HEK293 (cell line): ENCODE measurements around the gene C19orf47.

Experiments used
- GLIS1 ChIP-seq: fragments of 450-650 bp; formaldehyde crosslinking; IDR thresholded peaks from 2 replicates; pipeline ENCODE4 v1.5.1; 2016; ENCODE audit warnings: missing biosample characterization, missing genetic modification characterization
- HOXD13 ChIP-seq: sonication (generic); formaldehyde crosslinking; IDR thresholded peaks from 2 replicates; pipeline ENCODE4 v1.8.0; 2022; ENCODE audit warnings: missing genetic modification reagents, borderline replicate concordance
- MZF1 ChIP-seq: fragments of 450-650 bp; formaldehyde crosslinking; IDR thresholded peaks from 2 replicates; pipeline ENCODE4 v1.5.1; 2017; ENCODE audit warnings: missing biosample characterization, missing genetic modification characterization, borderline replicate concordance
- SCRT1 ChIP-seq: fragments of 450-650 bp; formaldehyde crosslinking; IDR thresholded peaks from 2 replicates; pipeline ENCODE4 v1.5.1; 2016; ENCODE audit warnings: missing biosample characterization, missing genetic modification characterization, borderline replicate concordance
- ZBTB49 ChIP-seq: fragments of 450-650 bp; formaldehyde crosslinking; IDR thresholded peaks from 2 replicates; pipeline ENCODE4 v1.5.1; 2016; ENCODE audit warnings: missing biosample characterization, missing genetic modification characterization, low read depth
- ZBTB8A ChIP-seq: fragments of 450-650 bp; formaldehyde crosslinking; IDR thresholded peaks from 2 replicates; pipeline ENCODE4 v1.5.1; 2016; ENCODE audit warnings: missing biosample characterization, missing genetic modification characterization
- ZEB2 ChIP-seq: fragments of 450-650 bp; formaldehyde crosslinking; IDR thresholded peaks from 2 replicates; pipeline ENCODE4 v1.5.1; 2016; ENCODE audit warnings: missing biosample characterization, missing genetic modification characterization
- ZFP3 ChIP-seq: fragments of 450-650 bp; formaldehyde crosslinking; IDR thresholded peaks from 2 replicates; pipeline ENCODE4 v1.5.1; 2016; ENCODE audit warnings: low read depth, missing biosample characterization, missing genetic modification characterization
- ZFP69B ChIP-seq: fragments of 450-650 bp; formaldehyde crosslinking; IDR thresholded peaks from 2 replicates; pipeline ENCODE4 v1.5.1; 2016; ENCODE audit warnings: missing biosample characterization, missing genetic modification characterization
- ZNF155 ChIP-seq: fragments of 450-650 bp; formaldehyde crosslinking; IDR thresholded peaks from 2 replicates; pipeline ENCODE4 v1.5.1; 2016; ENCODE audit warnings: missing biosample characterization, missing genetic modification characterization
- ZNF19 ChIP-seq: fragments of 450-650 bp; formaldehyde crosslinking; IDR thresholded peaks from 2 replicates; pipeline ENCODE4; 2016; ENCODE audit warnings: missing biosample characterization, missing genetic modification characterization, low read depth
- ZNF221 ChIP-seq: fragments of 450-650 bp; formaldehyde crosslinking; IDR thresholded peaks from 2 replicates; pipeline ENCODE4 v1.5.1; 2017; ENCODE audit warnings: missing biosample characterization, missing genetic modification characterization, borderline replicate concordance
- ZNF248 ChIP-seq: fragments of 450-650 bp; formaldehyde crosslinking; IDR thresholded peaks from 2 replicates; pipeline ENCODE4 v1.5.1; 2017; ENCODE audit warnings: missing biosample characterization, missing genetic modification characterization
- ZNF292 ChIP-seq: fragments of 450-650 bp; formaldehyde crosslinking; IDR thresholded peaks from 2 replicates; pipeline ENCODE4 v1.5.1; 2016; ENCODE audit warnings: low read depth, missing biosample characterization, missing genetic modification characterization, borderline replicate concordance
- ZNF37A ChIP-seq: fragments of 450-650 bp; IDR thresholded peaks from 2 replicates; pipeline ENCODE4 v1.5.1; 2018; ENCODE audit warnings: missing biosample characterization, missing genetic modification characterization
- ZNF391 ChIP-seq: fragments of 450-650 bp; formaldehyde crosslinking; IDR thresholded peaks from 2 replicates; pipeline ENCODE4 v1.5.1; 2016; ENCODE audit warnings: low read depth, missing biosample characterization, missing genetic modification characterization, borderline replicate concordance
- ZNF398 ChIP-seq: fragments of 450-650 bp; formaldehyde crosslinking; IDR thresholded peaks from 2 replicates; pipeline ENCODE4 v1.5.1; 2017; ENCODE audit warnings: missing biosample characterization, missing genetic modification characterization
- ZNF404 ChIP-seq: fragments of 450-650 bp; formaldehyde crosslinking; IDR thresholded peaks from 2 replicates; pipeline ENCODE4 v1.5.1; 2017; ENCODE audit warnings: missing biosample characterization, missing genetic modification characterization
- ZNF426 ChIP-seq: fragments of 450-650 bp; formaldehyde crosslinking; IDR thresholded peaks from 2 replicates; pipeline ENCODE4 v1.5.1; 2017; ENCODE audit warnings: missing biosample characterization, missing genetic modification characterization, mild to moderate bottlenecking, inconsistent platforms, moderate library complexity
- ZNF449 ChIP-seq: fragments of 450-650 bp; formaldehyde crosslinking; IDR thresholded peaks from 2 replicates; pipeline ENCODE4 v1.5.1; 2017; ENCODE audit warnings: missing biosample characterization, mild to moderate bottlenecking, missing genetic modification characterization, moderate library complexity
- ZNF473 ChIP-seq: fragments of 450-650 bp; formaldehyde crosslinking; IDR thresholded peaks from 2 replicates; pipeline ENCODE4 v1.5.1; 2017; ENCODE audit warnings: missing biosample characterization, missing genetic modification characterization
- ZNF514 ChIP-seq: fragments of 450-650 bp; formaldehyde crosslinking; IDR thresholded peaks from 2 replicates; pipeline ENCODE4 v1.5.1; 2016; ENCODE audit warnings: missing biosample characterization, missing genetic modification characterization
- ZNF555 ChIP-seq: fragments of 450-650 bp; formaldehyde crosslinking; conservative IDR thresholded peaks from 2 replicates; pipeline ENCODE4 v1.5.1; 2017; ENCODE audit warnings: missing biosample characterization, mild to moderate bottlenecking, missing genetic modification characterization, inconsistent platforms
- ZNF558 ChIP-seq: fragments of 450-650 bp; formaldehyde crosslinking; IDR thresholded peaks from 2 replicates; pipeline ENCODE4 v1.5.1; 2016; ENCODE audit warnings: missing biosample characterization, missing genetic modification characterization
- ZNF639 ChIP-seq: fragments of 450-650 bp; formaldehyde crosslinking; IDR thresholded peaks from 2 replicates; pipeline ENCODE4 v1.5.1; 2016; ENCODE audit warnings: missing biosample characterization, missing genetic modification characterization
- ZNF747 ChIP-seq: fragments of 450-650 bp; formaldehyde crosslinking; IDR thresholded peaks from 2 replicates; pipeline ENCODE4 v1.5.1; 2016; ENCODE audit warnings: missing biosample characterization, missing genetic modification characterization
- TF ChIP-seq, protein P1 (sequence below): fragments of 450-650 bp; formaldehyde crosslinking; IDR thresholded peaks from 2 replicates; pipeline ENCODE4 v1.5.1; 2016; ENCODE audit warnings: missing biosample characterization, missing genetic modification characterization, borderline replicate concordance

The C19orf47 gene

GRCh38 chr19:40285353-40286234 is 62.6 kb downstream of the C19orf47 start (continued):
- TF ChIP-seq, protein P1, sequence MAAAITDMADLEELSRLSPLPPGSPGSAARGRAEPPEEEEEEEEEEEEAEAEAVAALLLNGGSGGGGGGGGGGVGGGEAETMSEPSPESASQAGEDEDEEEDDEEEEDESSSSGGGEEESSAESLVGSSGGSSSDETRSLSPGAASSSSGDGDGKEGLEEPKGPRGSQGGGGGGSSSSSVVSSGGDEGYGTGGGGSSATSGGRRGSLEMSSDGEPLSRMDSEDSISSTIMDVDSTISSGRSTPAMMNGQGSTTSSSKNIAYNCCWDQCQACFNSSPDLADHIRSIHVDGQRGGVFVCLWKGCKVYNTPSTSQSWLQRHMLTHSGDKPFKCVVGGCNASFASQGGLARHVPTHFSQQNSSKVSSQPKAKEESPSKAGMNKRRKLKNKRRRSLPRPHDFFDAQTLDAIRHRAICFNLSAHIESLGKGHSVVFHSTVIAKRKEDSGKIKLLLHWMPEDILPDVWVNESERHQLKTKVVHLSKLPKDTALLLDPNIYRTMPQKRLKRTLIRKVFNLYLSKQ (tag by site-specific recombination) = no peak
- no peak for TF ChIP-seq ZFP3
- TF ChIP-seq ZNF155 (tag by site-specific recombination) = no peak
- TF ChIP-seq ZBTB49 (tag by site-specific recombination) = no peak
- no peak for TF ChIP-seq GLIS1 (tag by site-specific recombination)
- no peak for TF ChIP-seq ZNF514 (tag by site-specific recombination)
- TF ChIP-seq ZNF37A (tag by site-specific recombination) = no peak
- no peak for TF ChIP-seq ZNF449
- no peak for TF ChIP-seq ZNF391 (tag by site-specific recombination)
- no peak for TF ChIP-seq ZNF473
- peak; percentile 98 for TF ChIP-seq ZNF19 (tag by site-specific recombination)
- peak; percentile 78; the same call in 1 of the 2 replicates for TF ChIP-seq ZFP69B
- no peak for TF ChIP-seq ZNF558 (tag by site-specific recombination)
- peak; percentile 16; the same call in 1 of the 2 replicates for TF ChIP-seq ZEB2
- TF ChIP-seq ZNF248 (tag by site-specific recombination) = no peak
- TF ChIP-seq ZNF292 (tag by site-specific recombination) = no peak
- TF ChIP-seq SCRT1 (tag by site-specific recombination) = no peak
- no peak for TF ChIP-seq ZNF221
- TF ChIP-seq ZNF555 (tag by site-specific recombination) = no peak
- TF ChIP-seq ZNF747 = no peak
- no peak for TF ChIP-seq ZNF426 (tag by site-specific recombination)
- TF ChIP-seq ZBTB8A (tag by site-specific recombination) = peak; percentile 80; the same call in 1 of the 2 replicates
- 0 out of 2 replicates have a peak, but pooled peaks have one; percentile 27 for TF ChIP-seq ZNF639 (tag by site-specific recombination)
- TF ChIP-seq HOXD13 (CRISPR knock-in tag) = no peak
- no peak for TF ChIP-seq ZNF398 (tag by site-specific recombination)
- TF ChIP-seq MZF1 (tag by site-specific recombination) = 0 out of 2 replicates have a peak, but pooled peaks have one; percentile 40
- no peak for TF ChIP-seq ZNF404 (tag by site-specific recombination)
